Kidney tubule cell (primary cell): ENCODE measurements around the gene EME1.
"Not testable (repeated sequence)": the region's sequence is repeated elsewhere in the genome, so short reads cannot be mapped to it uniquely, and the experiment has no call there.

ENCODE experiments used
- DNase-seq: peaks from one replicate; pipeline ENCODE4 v3.0.0-alpha.2; 2018; ENCODE audit warnings: low spot score

EME1 gene

DNA sequence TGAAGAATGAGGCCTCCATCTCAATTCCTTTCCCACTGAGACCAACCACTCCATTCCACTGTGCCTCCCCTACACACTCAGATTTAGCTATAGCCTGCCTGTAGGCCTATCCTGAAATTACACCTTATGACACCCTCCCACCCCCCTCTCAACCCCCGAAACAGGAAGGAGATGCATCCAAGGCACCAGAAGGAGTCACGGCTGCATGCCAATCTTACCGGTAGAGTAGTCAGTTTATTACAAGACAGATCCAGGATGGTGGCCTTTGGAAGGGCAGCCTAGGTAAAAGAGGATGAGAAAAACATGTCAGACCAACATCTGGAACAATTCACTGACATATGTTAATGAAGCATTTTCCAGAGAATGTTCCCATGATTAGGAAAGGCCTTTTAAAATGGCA, 21.7 kb downstream of the EME1 start:
- no peak for DNase-seq

- DNase-seq: peak; percentile 60
Observed at GRCh38 chr17:50396261-50397110, 23.5 kb downstream of the EME1 start.

- peak; percentile 88 for DNase-seq
Observed at GRCh38 chr17:50397111-50397918, 24.3 kb downstream of the EME1 start, which contains the start of gene LRRC59. TSS of gene LRRC59 (minus strand) at chr17:50397523. CDS start at chr17:50397317, 206 bp downstream.

DNA sequence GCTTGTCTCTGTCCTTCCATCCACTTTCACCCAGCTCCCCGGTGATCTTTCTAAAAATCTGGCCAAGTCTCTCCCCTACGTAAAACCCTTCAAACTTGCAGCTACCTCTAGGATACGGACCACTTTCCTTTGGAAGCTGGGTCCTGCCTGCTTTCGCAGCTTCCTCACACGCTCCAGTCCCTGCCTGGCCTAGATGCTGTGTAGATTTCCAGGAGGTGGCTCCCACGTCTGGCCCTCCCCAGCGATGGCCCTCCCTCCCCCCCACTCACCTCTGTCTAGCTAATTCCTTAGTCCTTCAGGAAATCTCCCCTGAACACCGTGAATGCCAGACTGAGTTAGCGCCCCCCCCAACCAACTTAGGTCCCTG, 24.9 kb downstream of the EME1 start:
- DNase-seq: no peak

GRCh38 chr17:50398672-50399071, 25.6 kb downstream of the EME1 start:
- DNase-seq: not testable (repeated sequence)

DNA sequence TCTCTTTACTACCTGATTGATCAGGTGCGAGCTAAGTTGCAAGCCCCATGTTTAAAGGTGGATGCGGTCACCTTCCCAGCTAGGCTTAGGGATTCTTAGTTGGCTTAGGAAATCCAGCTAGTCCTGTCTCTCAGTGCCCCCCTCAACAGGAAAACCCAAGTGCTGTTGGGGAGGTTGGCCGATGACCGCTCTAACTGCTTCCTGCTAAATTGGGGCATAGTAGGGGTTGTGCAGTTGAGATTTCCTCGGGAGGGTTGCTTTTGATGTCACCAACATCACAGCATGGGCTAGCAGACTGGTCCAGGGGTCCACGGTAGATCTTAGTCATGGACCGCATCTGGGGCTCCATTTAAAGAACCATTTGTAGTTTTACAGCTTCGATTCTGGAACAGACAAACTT, 26.6 kb downstream of the EME1 start:
- DNase-seq: not testable (repeated sequence)

- DNase-seq: not testable (repeated sequence)
Observed at GRCh38 chr17:50405351-50405750, 32.3 kb downstream of the EME1 start.

DNA sequence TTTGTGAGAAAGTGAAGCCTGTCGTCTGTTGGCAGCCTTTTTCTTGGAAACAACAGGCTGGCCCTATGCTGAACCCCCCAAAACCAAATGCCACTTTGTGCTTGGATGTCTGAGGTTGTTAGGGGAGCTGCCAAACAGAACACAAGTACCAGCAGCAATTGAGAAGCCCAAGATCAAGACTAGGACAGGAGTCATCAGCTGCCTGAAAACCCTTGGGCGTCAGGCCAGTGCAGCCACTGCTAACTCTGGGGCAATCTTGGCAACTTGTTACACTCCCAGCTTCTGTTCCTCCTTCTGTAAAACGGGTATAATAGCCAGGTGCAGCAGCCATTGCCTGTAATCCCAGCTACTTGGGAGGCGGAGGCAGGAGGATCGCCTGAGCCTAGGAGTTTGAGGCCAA, 33.5 kb downstream of the EME1 start:
- no peak for DNase-seq

- peak; percentile 22 for DNase-seq
Observed at GRCh38 chr17:50407921-50408320, 34.9 kb downstream of the EME1 start.

- DNase-seq: no peak
Observed at GRCh38 chr17:50412188-50412732, 39.2 kb downstream of the EME1 start.

GRCh38 chr17:50414808-50415207, 41.8 kb downstream of the EME1 start:
- DNase-seq: no peak

GRCh38 chr17:50419577-50419976, 46.5 kb downstream of the EME1 start:
- not testable (repeated sequence) for DNase-seq

DNA sequence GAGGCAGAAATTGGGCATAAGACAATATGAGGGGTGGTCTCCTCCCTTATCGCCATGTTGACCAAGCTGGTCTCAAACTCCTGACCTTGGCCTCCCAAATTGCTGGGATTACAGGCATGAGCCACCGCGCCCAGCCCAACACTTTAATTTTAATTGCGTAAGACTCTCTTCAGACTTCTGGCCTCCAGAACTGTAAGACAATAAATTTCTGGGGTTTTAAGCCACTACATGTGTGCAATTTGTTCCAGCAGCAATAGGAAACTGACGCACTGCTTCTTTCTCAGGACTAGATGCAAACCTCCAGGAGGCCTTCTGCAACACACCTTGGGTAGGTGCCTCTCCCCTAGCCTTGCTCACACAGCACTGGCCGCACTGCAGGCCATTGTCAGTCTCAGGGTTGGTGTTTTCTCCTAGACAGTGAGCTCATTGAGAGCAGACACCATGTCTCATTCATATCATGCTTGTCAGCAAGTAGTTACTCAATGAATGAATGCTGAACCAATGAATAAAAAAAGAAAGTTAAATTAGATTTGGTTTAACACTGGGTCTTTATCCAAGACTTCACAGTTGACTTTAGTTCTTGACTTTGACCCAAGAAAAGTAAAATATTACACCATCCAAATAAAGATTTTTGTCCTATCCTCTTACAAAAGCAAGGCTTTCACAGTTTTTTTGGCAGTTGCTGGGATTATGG, 47.5 kb downstream of the EME1 start:
- peak; percentile 42 for DNase-seq

DNA sequence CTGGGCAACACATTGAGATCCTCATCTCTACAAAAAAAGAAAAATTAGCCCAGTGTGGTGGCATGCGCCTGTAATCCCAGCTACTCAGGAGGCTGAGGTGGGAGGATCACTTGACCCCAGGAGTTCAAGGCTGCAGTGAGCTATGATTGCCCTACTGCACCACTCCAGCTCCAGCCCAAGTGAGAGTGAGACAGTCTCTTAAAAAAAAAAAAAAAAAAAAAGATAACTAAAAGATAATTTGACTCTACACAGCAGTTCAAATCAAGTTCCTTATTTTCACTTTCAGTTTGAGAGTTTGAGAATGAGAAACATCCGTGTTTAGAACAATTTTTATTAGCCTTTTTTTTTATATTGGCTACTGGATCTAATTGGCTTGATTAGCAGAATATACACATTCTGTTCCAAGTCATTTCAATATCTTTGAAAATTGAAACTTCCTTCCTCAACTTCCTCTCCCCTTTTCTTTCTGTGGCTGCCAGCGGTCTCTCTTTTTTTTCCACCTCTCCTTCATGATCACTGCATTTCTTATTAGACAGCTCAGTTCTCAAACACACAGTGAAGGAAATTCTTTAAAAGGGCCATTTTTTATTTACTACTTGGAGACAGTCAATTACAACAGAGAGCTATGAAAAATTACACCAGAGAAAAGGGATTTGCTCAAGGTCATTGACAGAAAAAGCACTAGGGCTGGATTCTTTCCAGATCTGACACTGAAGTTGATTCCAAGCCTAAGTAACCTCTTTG, 48.5 kb downstream of the EME1 start:
- DNase-seq: no peak

GRCh38 chr17:50422738-50423137, 49.7 kb downstream of the EME1 start:
- no peak for DNase-seq

DNA sequence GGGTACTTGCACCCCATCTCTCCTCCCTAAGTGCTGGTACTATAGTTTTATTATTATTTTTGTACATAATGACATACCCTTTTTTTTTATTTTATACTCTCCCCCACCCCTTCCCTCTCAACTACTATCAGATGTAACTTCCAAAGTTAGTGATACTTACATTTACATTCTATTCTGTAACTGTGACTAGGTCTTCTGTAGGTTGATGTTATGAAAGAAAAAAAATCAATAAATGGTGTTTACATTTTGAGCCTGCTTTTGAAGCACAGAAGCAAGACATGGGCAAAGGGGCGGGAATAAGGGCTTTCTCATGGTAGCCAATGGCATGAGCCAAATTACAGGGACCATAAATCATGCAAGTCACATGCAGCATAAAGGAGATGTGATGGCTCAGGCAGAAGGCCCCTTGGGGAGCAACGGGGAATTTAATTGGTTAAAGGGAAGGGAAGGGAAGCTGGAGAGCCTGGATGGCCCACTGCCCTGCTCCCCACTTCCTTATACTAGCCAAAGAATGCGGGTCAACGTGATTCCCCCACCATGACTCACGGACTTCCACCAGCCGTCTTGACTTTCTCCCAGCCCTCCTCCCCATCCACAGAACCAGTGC, 50.6 kb downstream of the EME1 start:
- DNase-seq: peak; percentile 97

GRCh38 chr17:50424246-50424995, 51.4 kb downstream of the EME1 start:
- no peak for DNase-seq

DNA sequence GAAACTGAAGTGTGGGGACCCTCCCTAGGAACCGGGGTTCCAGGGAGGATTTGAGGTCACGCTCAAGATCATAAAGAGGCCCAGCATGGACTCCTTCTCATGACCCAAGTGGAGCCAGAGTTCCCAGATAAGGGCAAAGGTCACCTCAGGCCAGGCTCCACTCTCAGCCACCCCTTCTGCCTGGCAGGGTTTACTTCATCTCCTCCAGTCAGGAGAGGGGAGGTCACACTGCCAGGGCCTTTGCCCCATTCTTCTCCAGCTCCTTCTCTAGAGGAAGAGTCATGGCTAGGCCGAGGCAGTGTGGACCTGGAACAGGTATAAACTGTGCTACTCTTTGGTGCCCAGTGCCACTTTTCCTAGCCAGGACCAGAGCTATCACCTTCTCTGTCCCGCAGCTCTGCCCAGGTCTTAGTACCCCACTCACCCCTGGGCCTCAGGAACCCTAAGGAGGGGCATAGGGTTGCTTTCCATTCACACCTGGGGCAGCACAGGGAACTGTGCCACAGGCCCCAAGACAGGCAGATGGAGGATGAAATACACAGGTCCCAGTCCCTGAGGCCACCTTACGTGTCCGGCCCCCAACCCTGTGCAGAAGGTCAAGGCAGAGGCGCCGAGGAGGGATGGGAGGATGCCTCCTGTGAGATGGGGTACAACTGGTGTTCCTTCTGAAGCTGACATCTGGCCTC, 52.1 kb downstream of the EME1 start:
- no peak for DNase-seq

- peak; percentile 60 for DNase-seq
Observed at GRCh38 chr17:50425682-50426471, 52.8 kb downstream of the EME1 start, which contains the start of gene ACSF2. TSS of gene ACSF2 (plus strand) at chr17:50426218. CDS start at chr17:50426262, 44 bp downstream.
